Lower lobe of right lung (tissue), 2 donors: ENCODE results near the gene CAP2. TPM values are rescaled to one million over a fixed set of nuclear protein-coding genes. Genes with fewer than 3 reads are reported as not detected.
"Not testable (repeated sequence)": the region's sequence is repeated elsewhere in the genome, so short reads cannot be mapped to it uniquely, and the experiment has no call there.

Experiments
- ATAC-seq, 2 donors: fragments of 200-7000 bp; cut with Tn5 transposase; one replicate each; pipeline ENCODE4 v1.9.1; 2020 to 2022; ENCODE audit warnings: mild to moderate bottlenecking in 2 of 2, moderate library complexity in 2 of 2
- DNase-seq: peaks from one replicate; pipeline ENCODE4 v3.0.0-alpha.2; 2020
- H3K27ac ChIP-seq: fragments of 200-600 bp; one replicate; pipeline ENCODE4 v1.8.0; 2022
- H3K27me3 ChIP-seq: fragments of 200-600 bp; one replicate; pipeline ENCODE4 v1.8.0; 2022; ENCODE audit warnings: low read depth
- H3K36me3 ChIP-seq: fragments of 200-600 bp; one replicate; pipeline ENCODE4 v1.8.0; 2022; ENCODE audit warnings: mild to moderate bottlenecking
- H3K4me1 ChIP-seq: fragments of 200-600 bp; one replicate; pipeline ENCODE4 v1.8.0; 2022
- H3K4me3 ChIP-seq: fragments of 200-600 bp; one replicate; pipeline ENCODE4 v1.8.0; 2022; ENCODE audit warnings: mild to moderate bottlenecking
- H3K9me3 ChIP-seq: fragments of 200-600 bp; one replicate; pipeline ENCODE4 v1.8.0; 2022
- intact Hi-C: fragments of 100-400 bp; cut with DNase I; formaldehyde crosslinking; loops from one replicate; pipeline ENCODE4 v1.11.0; 2022
- total RNA-seq: library from RNA; stranded (reverse); fragmentation: NEBNext Ultra II Directional; extraction: Animal tissue kit (Norgen Biotek cat#: 25700); gene quantifications from one replicate; pipeline ENCODE4 v1.2.1, GENCODE V29; 2021
- TF ChIP-seq, protein P1 (sequence below): fragments of 200-600 bp; IDR thresholded peaks from one replicate; pipeline ENCODE4 v1.8.0; 2022; ENCODE audit warnings: antibody characterized with exemption, mild to moderate bottlenecking
- donor health status: DM: no; HTN: yes; CAD: no; lungs with severe emphysema.

CAP2 gene
- total RNA-seq, 1 donor from 2014 or later = 4.7 TPM

DNA sequence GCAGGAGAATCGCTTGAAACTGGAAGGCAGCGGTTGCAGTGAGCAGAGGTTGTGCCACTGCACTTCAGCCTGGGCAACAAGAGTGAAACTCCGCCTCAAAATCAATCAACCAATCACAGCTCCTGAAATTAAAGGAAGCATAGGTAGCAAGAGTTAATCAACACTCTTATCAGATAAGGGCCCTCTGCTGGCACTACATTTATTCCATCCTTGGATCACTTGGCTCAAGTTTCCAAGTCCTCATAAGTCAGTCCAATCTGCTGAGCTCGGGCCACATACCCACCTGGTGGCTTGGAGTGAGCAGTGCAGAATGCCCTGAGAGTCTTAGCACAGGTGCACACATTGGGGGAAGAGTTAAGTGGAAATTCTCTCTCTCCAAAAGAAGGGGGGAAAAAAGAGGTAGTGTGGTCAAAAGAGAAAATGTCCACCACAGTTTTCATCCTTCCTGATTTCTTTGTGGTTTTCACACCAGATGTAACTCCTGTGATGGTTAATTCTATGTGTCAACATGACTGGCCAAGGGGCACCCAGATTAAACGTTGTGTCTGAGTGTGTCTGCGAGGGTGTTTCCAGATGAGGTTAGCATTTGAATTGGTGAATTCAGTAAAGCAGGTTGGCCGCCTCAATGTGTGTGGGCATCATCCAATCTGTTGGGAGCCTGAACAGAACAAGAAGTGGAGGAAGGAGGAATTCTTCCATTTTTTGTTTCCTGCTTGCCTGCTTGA, 192.5 kb downstream of the CAP2 start:
- H3K9me3 ChIP-seq = no peaks in the 10 kb centered on the region
- peaks cover 22% of the 10 kb centered on the region for H3K4me1 ChIP-seq
- intact Hi-C loops = loop anchor here (10.0 kb wide), 1 partner anchor 111 kb away; no protein-coding TSS in a partner anchor
- H3K36me3 ChIP-seq = no peaks in the 10 kb centered on the region
- no peak overlapping the region for H3K4me3 ChIP-seq
- no peaks in the 10 kb centered on the region for H3K27me3 ChIP-seq
- no peak overlapping the region for H3K27ac ChIP-seq
- ATAC-seq (peak; percentile 56 to 86), DNase-seq (peak; percentile 63)
- TF ChIP-seq, protein P1, sequence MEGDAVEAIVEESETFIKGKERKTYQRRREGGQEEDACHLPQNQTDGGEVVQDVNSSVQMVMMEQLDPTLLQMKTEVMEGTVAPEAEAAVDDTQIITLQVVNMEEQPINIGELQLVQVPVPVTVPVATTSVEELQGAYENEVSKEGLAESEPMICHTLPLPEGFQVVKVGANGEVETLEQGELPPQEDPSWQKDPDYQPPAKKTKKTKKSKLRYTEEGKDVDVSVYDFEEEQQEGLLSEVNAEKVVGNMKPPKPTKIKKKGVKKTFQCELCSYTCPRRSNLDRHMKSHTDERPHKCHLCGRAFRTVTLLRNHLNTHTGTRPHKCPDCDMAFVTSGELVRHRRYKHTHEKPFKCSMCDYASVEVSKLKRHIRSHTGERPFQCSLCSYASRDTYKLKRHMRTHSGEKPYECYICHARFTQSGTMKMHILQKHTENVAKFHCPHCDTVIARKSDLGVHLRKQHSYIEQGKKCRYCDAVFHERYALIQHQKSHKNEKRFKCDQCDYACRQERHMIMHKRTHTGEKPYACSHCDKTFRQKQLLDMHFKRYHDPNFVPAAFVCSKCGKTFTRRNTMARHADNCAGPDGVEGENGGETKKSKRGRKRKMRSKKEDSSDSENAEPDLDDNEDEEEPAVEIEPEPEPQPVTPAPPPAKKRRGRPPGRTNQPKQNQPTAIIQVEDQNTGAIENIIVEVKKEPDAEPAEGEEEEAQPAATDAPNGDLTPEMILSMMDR = peak; percentile 36

DNA sequence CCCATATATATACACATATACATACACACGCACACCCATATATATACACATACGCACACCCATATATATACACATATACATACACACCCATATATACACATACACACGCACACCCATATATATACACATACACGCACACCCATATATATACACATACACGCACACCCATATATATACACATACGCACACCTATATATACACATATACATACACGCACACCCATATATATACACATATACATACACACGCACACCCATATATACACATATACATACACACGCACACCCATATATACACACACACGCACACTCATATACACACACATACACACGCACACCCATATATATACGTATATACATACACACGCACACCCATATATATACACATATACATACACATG, 193.2 kb downstream of the CAP2 start:
- ATAC-seq, H3K27ac ChIP-seq, H3K9me3 ChIP-seq, H3K36me3 ChIP-seq, H3K4me3 ChIP-seq, H3K27me3 ChIP-seq, DNase-seq: not testable (repeated sequence)
- intact Hi-C loops = loop anchor here (10.0 kb wide), 1 partner anchor 112 kb away; no protein-coding TSS in a partner anchor
- H3K4me1 ChIP-seq = peaks cover 22% of the 10 kb centered on the region

DNA sequence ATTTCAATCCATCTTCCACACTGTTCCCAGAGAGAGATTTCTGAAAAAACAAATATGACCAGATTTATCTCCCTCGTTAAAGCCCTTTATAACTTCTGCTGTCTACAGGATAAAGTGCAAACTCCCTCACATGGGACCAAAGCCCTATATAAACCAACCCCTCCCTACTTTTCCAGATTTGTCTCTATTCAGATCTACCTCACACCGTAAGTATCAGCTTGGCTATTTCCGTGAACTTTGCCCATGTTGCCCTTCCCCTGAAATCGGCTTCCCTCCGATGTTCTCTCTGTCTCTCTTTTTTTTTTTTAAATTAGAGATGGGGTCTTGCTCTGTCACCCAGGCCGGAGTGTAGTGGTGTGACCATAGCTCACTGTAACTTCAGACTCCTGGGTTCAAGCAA, 194.6 kb downstream of the CAP2 start:
- DNase-seq (no peak), ATAC-seq (no peak)
- TF ChIP-seq, protein P1 = no peak
- intact Hi-C loops = loop anchor here (10.0 kb wide), 1 partner anchor 113 kb away; no protein-coding TSS in a partner anchor
- Histone ChIP-seq H3K9me3 (no peaks in the 10 kb centered on the region), H3K27me3 (no peaks in the 10 kb centered on the region), H3K4me3 (no peak overlapping the region), H3K27ac (no peak overlapping the region), H3K4me1 (peaks cover 22% of the 10 kb centered on the region), H3K36me3 (no peaks in the 10 kb centered on the region)

DNA sequence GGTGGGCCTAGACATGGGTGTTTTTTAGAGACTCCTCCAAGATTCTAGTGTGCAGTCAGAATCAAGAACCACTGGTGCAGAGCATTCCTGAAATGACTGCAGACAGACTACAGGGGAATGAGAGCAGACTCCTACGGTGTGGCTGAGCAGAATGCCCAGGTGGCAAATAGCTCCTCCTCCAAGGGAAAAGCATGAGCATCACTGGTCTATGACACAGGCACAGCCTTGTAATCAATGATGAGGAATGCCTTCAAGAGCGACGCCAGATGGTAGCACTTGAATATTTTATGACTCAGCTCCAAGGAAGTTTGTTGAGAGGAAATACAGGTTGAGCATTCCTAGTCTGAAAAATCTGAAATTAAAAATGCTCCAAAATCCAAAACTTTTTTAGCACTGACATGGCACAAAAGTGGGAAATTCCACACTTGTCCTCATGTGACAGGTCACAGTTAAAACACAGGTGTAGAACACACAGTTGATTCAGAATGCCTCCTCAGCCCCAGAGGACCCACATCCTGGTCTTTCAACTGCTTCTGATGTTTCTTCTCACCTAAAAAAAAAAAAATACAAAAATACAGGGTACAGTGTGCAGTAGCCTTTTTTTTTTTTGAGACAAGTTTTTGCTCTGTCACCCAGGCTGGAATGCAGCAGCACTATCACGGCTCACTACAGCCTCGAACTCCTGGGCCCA, 196.2 kb downstream of the CAP2 start:
- Histone ChIP-seq H3K4me1 (peaks cover 10% of the 10 kb centered on the region), H3K27ac (no peak overlapping the region), H3K36me3 (no peaks in the 10 kb centered on the region), H3K9me3 (no peaks in the 10 kb centered on the region), H3K27me3 (no peaks in the 10 kb centered on the region), H3K4me3 (no peak overlapping the region)
- intact Hi-C loops = loop anchor here (10.0 kb wide), 1 partner anchor 115 kb away; no protein-coding TSS in a partner anchor
- ATAC-seq (peak; percentile 88), DNase-seq (no peak)
- TF ChIP-seq, protein P1 = no peak

DNA sequence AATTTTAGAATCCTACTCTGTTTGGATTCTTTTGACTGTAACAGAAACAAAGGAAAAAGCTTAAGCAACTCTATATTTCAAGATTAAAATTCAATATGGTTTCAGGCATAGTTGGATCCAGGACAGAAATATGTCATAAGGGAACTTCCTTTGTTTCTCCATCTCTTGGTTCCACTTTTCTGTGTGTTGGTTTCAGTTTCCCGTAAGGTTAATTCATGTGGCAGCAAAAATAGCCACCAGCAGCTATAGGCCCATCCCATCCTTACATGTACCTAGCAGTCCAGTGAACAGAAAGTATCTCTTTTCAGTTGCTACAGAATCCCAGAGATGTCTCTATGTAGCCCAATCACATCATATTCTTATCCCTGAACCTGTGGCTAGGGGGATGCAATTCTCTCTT, 197.9 kb downstream of the CAP2 start:
- TF ChIP-seq, protein P1 = no peak
- Histone ChIP-seq H3K27ac (no peak overlapping the region), H3K4me1 (no peaks in the 10 kb centered on the region), H3K4me3 (no peak overlapping the region), H3K27me3 (no peaks in the 10 kb centered on the region), H3K9me3 (no peaks in the 10 kb centered on the region), H3K36me3 (no peaks in the 10 kb centered on the region)
- ATAC-seq (peak in 1 of 2 donors; percentile 35), DNase-seq (no peak)
- intact Hi-C loops = no loop called here

DNA sequence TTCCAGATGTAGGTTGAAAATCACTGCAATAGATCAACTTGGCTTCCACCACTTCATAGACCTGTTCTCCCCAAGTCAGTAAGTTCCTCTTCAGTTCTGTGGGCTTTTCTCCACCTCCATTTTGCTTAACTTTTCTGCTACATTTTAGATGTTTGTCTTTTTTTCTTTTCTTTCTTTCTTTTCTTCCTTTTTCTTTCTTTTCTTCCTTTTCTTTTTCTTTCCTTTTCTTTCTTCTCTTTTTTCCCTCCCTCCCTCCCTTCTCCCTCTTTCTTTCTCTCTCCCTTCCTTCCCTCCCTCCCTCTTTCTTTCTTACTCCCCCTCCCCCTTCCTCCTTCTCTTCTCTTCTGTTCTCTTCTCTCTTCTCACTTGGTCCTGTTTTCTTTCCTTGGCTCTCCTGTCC, 199.9 kb downstream of the CAP2 start:
- TF ChIP-seq, protein P1 = no peak
- no peak for ATAC-seq
- Histone ChIP-seq H3K36me3 (no peaks in the 10 kb centered on the region), H3K4me3 (no peak overlapping the region), H3K27ac (no peak overlapping the region), H3K27me3 (no peaks in the 10 kb centered on the region), H3K4me1 (no peaks in the 10 kb centered on the region), H3K9me3 (no peaks in the 10 kb centered on the region)
- no peak for DNase-seq
- intact Hi-C loops = no loop called here
